ENCODE results near the gene RGS6. TPM values are rescaled to one million over a fixed set of nuclear protein-coding genes. Genes with fewer than 3 reads are reported as not detected.

RGS6 gene
- total RNA-seq, 2 experiments from 2014 or later, result not detected

GRCh38 chr14:71960494-71961353 is 28.5 kb downstream of the RGS6 start:
- H3K79me2 ChIP-seq (ENCODE audit: insufficient read depth, low read depth, low read length), result no peaks in the 10 kb centered on the region
- POLR2A ChIA-PET, result no interaction called here
- H3K9me2 ChIP-seq (ENCODE audit: insufficient read depth, low read length), result no peaks in the 10 kb centered on the region
- no peaks in the 10 kb centered on the region for H3K36me3 ChIP-seq (ENCODE audit: insufficient read depth, low read length)
- BruUV-seq (replicated peaks), result no TSS peak
- no peaks in the 10 kb centered on the region for H4K20me1 ChIP-seq (ENCODE audit: insufficient read depth, low read length)
- no peaks in the 10 kb centered on the region for H3K9me3 ChIP-seq (ENCODE audit: low read length)
- TF ChIP-seq EZH2phosphoT487 (IDR thresholded peaks at IDR 0.05; ENCODE audit: borderline replicate concordance, low read depth, low read length) (no peak), CTCF (conservative IDR thresholded peaks at IDR 0.05; ENCODE audit: low read length) (no peak)
- no peak for DNase-seq (ENCODE audit: low spot score)
- CTCF ChIA-PET (ENCODE audit: unreplicated experiment), result no interaction called here
- no peak overlapping the region for H3K4me2 ChIP-seq (ENCODE audit: low read length)
- intact Hi-C loops (cut with micrococcal nuclease; ENCODE audit: unreplicated experiment), result no loop called here
- no peaks in the 10 kb centered on the region for H3K4me1 ChIP-seq (ENCODE audit: insufficient read depth, low read length, poor library complexity, severe bottlenecking)
- no peak overlapping the region for H3K27ac ChIP-seq (ENCODE audit: low read depth, low read length, poor library complexity, severe bottlenecking)
- H3K4me3 ChIP-seq (ENCODE audit: low read depth, low read length, poor library complexity, severe bottlenecking), result no peak overlapping the region
- no peak overlapping the region for H2AFZ ChIP-seq (ENCODE audit: low read length)

GRCh38 chr14:71961972-71962371 is 29.7 kb downstream of the RGS6 start:
- Histone ChIP-seq H3K4me3 (ENCODE audit: low read depth, low read length, poor library complexity, severe bottlenecking) (no peak overlapping the region), H4K20me1 (ENCODE audit: insufficient read depth, low read length) (no peaks in the 10 kb centered on the region), H3K36me3 (ENCODE audit: insufficient read depth, low read length) (no peaks in the 10 kb centered on the region), H3K79me2 (ENCODE audit: insufficient read depth, low read depth, low read length) (no peaks in the 10 kb centered on the region), H3K4me2 (ENCODE audit: low read length) (no peak overlapping the region), H3K9me3 (ENCODE audit: low read length) (no peaks in the 10 kb centered on the region), H3K4me1 (ENCODE audit: insufficient read depth, low read length, poor library complexity, severe bottlenecking) (no peaks in the 10 kb centered on the region), H3K9me2 (ENCODE audit: insufficient read depth, low read length) (no peaks in the 10 kb centered on the region), H3K27ac (ENCODE audit: low read depth, low read length, poor library complexity, severe bottlenecking) (no peak overlapping the region), H2AFZ (ENCODE audit: low read length) (no peak overlapping the region)
- TF ChIP-seq CTCF (conservative IDR thresholded peaks at IDR 0.05; ENCODE audit: low read length) (no peak), EZH2phosphoT487 (IDR thresholded peaks at IDR 0.05; ENCODE audit: borderline replicate concordance, low read depth, low read length) (no peak)
- ChIA-PET CTCF (ENCODE audit: unreplicated experiment) (no interaction called here), POLR2A (no interaction called here)
- intact Hi-C loops (cut with micrococcal nuclease; ENCODE audit: unreplicated experiment), result no loop called here
- BruUV-seq (replicated peaks), result no TSS peak
- DNase-seq (ENCODE audit: low spot score), result no peak

DNA sequence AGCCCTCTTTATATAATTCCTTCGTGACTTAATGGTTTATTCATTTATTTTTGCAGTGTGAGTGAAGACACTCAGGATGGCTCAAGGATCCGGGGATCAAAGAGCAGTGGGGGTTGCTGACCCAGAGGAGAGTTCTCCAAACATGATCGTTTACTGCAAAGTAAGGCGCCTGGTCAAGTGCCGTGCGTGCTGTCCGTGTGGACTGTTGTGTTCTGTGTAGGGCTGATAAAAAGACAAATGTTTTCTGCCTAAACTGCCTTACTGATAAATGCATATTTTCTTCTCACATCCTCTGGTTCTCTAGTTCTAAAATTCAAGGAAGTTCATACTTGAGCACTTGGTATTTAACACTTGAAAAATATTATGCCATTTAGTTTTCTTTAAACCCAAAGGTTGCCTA is 32.5 kb downstream of the RGS6 start:
- Histone ChIP-seq H3K9me2 (ENCODE audit: insufficient read depth, low read length) (no peaks in the 10 kb centered on the region), H3K36me3 (ENCODE audit: insufficient read depth, low read length) (no peaks in the 10 kb centered on the region), H3K4me1 (ENCODE audit: insufficient read depth, low read length, poor library complexity, severe bottlenecking) (no peaks in the 10 kb centered on the region), H3K27ac (ENCODE audit: low read depth, low read length, poor library complexity, severe bottlenecking) (no peak overlapping the region), H3K4me3 (ENCODE audit: low read depth, low read length, poor library complexity, severe bottlenecking) (no peak overlapping the region), H3K9me3 (ENCODE audit: low read length) (no peaks in the 10 kb centered on the region), H3K79me2 (ENCODE audit: insufficient read depth, low read depth, low read length) (no peaks in the 10 kb centered on the region), H2AFZ (ENCODE audit: low read length) (no peak overlapping the region), H4K20me1 (ENCODE audit: insufficient read depth, low read length) (no peaks in the 10 kb centered on the region), H3K4me2 (ENCODE audit: low read length) (no peak overlapping the region)
- ChIA-PET CTCF (ENCODE audit: unreplicated experiment) (no interaction called here), POLR2A (no interaction called here)
- BruUV-seq (replicated peaks), result no TSS peak
- DNase-seq (ENCODE audit: low spot score), result no peak
- intact Hi-C loops (cut with micrococcal nuclease; ENCODE audit: unreplicated experiment), result no loop called here
- TF ChIP-seq EZH2phosphoT487 (IDR thresholded peaks at IDR 0.05; ENCODE audit: borderline replicate concordance, low read depth, low read length) (no peak), CTCF (conservative IDR thresholded peaks at IDR 0.05; ENCODE audit: low read length) (no peak)

All from OCI-LY7 (cell line).